ENCODE measurements around the gene HS1BP3. TPM values are rescaled to one million over a fixed set of nuclear protein-coding genes. Genes with fewer than 3 reads are reported as not detected.

Gene HS1BP3
- total and polyA plus RNA-seq, 2 of the 4 experiments (the other 2 are of a cell fraction) = 9.0 to 14.8 TPM

GRCh38 chr2:20615466-20616241, 35.2 kb downstream of the HS1BP3 start:
- H4K20me1 ChIP-seq (ENCODE audit: insufficient read depth, low read length) = no peaks in the 10 kb centered on the region
- H2AFZ ChIP-seq (replicated peaks; ENCODE audit: low read length, poor library complexity) = peak overlapping the region; percentile 39
- TF ChIP-seq, protein P1, sequence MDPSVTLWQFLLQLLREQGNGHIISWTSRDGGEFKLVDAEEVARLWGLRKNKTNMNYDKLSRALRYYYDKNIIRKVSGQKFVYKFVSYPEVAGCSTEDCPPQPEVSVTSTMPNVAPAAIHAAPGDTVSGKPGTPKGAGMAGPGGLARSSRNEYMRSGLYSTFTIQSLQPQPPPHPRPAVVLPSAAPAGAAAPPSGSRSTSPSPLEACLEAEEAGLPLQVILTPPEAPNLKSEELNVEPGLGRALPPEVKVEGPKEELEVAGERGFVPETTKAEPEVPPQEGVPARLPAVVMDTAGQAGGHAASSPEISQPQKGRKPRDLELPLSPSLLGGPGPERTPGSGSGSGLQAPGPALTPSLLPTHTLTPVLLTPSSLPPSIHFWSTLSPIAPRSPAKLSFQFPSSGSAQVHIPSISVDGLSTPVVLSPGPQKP (IDR thresholded peaks at IDR 0.05; ENCODE audit: borderline replicate concordance, low read depth, low read length) = no peak
- TF ChIP-seq RCOR1 (IDR thresholded peaks at IDR 0.05; ENCODE audit: insufficient replicate concordance, low read length) (no peak), FOS (IDR thresholded peaks at IDR 0.05; ENCODE audit: low read depth, low read length) (no peak), RAD21 (IDR thresholded peaks at IDR 0.05; ENCODE audit: low read length) (no peak), CHD1 (IDR thresholded peaks at IDR 0.05; ENCODE audit: low read depth, low read length) (no peak), NFE2L2 (IDR thresholded peaks at IDR 0.05; ENCODE audit: low read depth, low read length) (no peak), MAZ (IDR thresholded peaks at IDR 0.05; ENCODE audit: borderline replicate concordance, low read depth, low read length) (no peak), MXI1 (IDR thresholded peaks at IDR 0.05; ENCODE audit: borderline replicate concordance, low read depth, low read length) (no peak), POLR2A (IDR thresholded peaks at IDR 0.05; ENCODE audit: low read depth, low read length) (no peak), BHLHE40 (IDR thresholded peaks at IDR 0.05; ENCODE audit: low read depth, low read length) (no peak), CEBPB (IDR thresholded peaks at IDR 0.05; ENCODE audit: low read depth, low read length) (no peak), RFX5 (IDR thresholded peaks at IDR 0.05; ENCODE audit: low read depth, low read length) (no peak), MAFK (IDR thresholded peaks at IDR 0.05; ENCODE audit: low read depth, low read length) (no peak), SMC3 (IDR thresholded peaks at IDR 0.05; ENCODE audit: low read depth, low read length) (no peak)
- TF ChIP-seq, protein P2, sequence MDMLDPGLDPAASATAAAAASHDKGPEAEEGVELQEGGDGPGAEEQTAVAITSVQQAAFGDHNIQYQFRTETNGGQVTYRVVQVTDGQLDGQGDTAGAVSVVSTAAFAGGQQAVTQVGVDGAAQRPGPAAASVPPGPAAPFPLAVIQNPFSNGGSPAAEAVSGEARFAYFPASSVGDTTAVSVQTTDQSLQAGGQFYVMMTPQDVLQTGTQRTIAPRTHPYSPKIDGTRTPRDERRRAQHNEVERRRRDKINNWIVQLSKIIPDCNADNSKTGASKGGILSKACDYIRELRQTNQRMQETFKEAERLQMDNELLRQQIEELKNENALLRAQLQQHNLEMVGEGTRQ (IDR thresholded peaks at IDR 0.05; ENCODE audit: low read depth, low read length) = no peak

More at GRCh38 chr2:20615466-20616241, 35.2 kb downstream of the HS1BP3 start:
- no peak for DNase-seq
- Histone ChIP-seq H4K8ac (ENCODE audit: low read depth in 2 of 2, low read length in 2 of 2) (no peak overlapping the region), H3K4ac (ENCODE audit: low read depth, low read length) (peak overlapping the region; percentile 7; the same call in 1 of the 2 replicates), H3K56ac (ENCODE audit: extremely low read depth, insufficient read depth, low read length) (no peak overlapping the region), H2BK20ac (ENCODE audit: low read depth, low read length) (no peak overlapping the region; the same call in 1 of the 2 replicates), H2BK15ac (ENCODE audit: low read depth, low read length) (no peak overlapping the region), H3K9me3 (ENCODE audit: control insufficient read depth, insufficient read depth, low read length) (no peaks in the 10 kb centered on the region), H4K5ac (ENCODE audit: low read depth, low read length) (no peak overlapping the region), H3K23ac (ENCODE audit: low read depth, low read length) (no peak overlapping the region), H3K79me1 (ENCODE audit: low read depth in 1 of 2, low read length in 2 of 2) (peaks cover 0 to 25% of the 10 kb centered on the region in 2 experiments; a peak in 1 of 4 replicates), H2BK5ac (ENCODE audit: low read depth, low read length, poor library complexity, severe bottlenecking) (no peak overlapping the region), H3K9ac (ENCODE audit: low read depth, low read length) (no peak overlapping the region), H4K91ac (ENCODE audit: insufficient read depth, low read depth, low read length) (0 out of 2 replicates have a peak overlapping the region, but pooled peaks have one; percentile 10), H3K27me3 (ENCODE audit: control insufficient read depth, insufficient read depth, low read length) (no peaks in the 10 kb centered on the region), H3K36me3 (ENCODE audit: control insufficient read depth, insufficient read depth, low read length) (peaks cover 6% of the 10 kb centered on the region), H3K14ac (replicated peaks; ENCODE audit: low read depth, low read length) (no peak overlapping the region), H2BK120ac (ENCODE audit: low read depth, low read length) (no peak overlapping the region), H3K4me1 (ENCODE audit: control insufficient read depth, insufficient read depth, low read length) (peaks cover 33% of the 10 kb centered on the region), H3K9me1 (ENCODE audit: insufficient read depth, low read length) (peaks cover 32% of the 10 kb centered on the region), H3K4me3 (ENCODE audit: insufficient read depth, low read depth, low read length) (no peak overlapping the region), H3K27ac (ENCODE audit: insufficient read depth, low read length) (no peak overlapping the region), H2AK5ac (ENCODE audit: low read depth, low read length) (peak overlapping the region; percentile 29; the same call in 1 of the 2 replicates), H2AK9ac (replicated peaks; ENCODE audit: low read depth, low read length, poor library complexity) (peak overlapping the region; percentile 17), H3K4me2 (ENCODE audit: low read depth, low read length) (no peak overlapping the region), H3K18ac (ENCODE audit: low read depth, low read length) (no peak overlapping the region)
- in situ Hi-C loops (cut with MboI; ENCODE audit: low sequenced_read_pairs) = no loop called here
- ATAC-seq (ENCODE audit: low read depth) = no peak
- intact Hi-C loops (cut with micrococcal nuclease) = no loop called here
- BruUV-seq (replicated peaks) = no TSS peak
- ChIA-PET POLR2A (ENCODE audit: unreplicated experiment) (interaction anchor here (0.5 kb wide), 1 partner anchor 172 kb away, joined by 4 read pairs; no protein-coding TSS in a partner anchor), CTCF (interaction anchor here (0.6 kb wide), 1 partner anchor 239 kb away, joined by 4 read pairs; no protein-coding TSS in a partner anchor)
- WGBS, 2 experiments (ENCODE audit: extremely low coverage in 2 of 2, insufficient read length in 1 of 2) = 92% methylated on average over 4 of the region's 9 CpGs; no CpG with 5 or more reads in 1 of the 2 experiments
- dilution Hi-C loops (cut with HindIII; ENCODE audit: low sequenced_read_pairs, unreplicated experiment) = no loop called here
